HG03432 (cell line): ENCODE data around the gene PPIL1.
A peak's percentile ranks its signal among the peaks of the same experiment; 100 is the strongest.
"Not testable (repeated sequence)": the region's sequence is repeated elsewhere in the genome, so short reads cannot be mapped to it uniquely, and the experiment has no call there.

ENCODE experiments used
- ATAC-seq: cut with Tn5 transposase; IDR thresholded peaks from one replicate; pipeline ENCODE4 v1.9.1; 2021; ENCODE audit warnings: mild to moderate bottlenecking, moderate library complexity; ENCODE audit not compliant: unreplicated experiment

The PPIL1 gene

DNA sequence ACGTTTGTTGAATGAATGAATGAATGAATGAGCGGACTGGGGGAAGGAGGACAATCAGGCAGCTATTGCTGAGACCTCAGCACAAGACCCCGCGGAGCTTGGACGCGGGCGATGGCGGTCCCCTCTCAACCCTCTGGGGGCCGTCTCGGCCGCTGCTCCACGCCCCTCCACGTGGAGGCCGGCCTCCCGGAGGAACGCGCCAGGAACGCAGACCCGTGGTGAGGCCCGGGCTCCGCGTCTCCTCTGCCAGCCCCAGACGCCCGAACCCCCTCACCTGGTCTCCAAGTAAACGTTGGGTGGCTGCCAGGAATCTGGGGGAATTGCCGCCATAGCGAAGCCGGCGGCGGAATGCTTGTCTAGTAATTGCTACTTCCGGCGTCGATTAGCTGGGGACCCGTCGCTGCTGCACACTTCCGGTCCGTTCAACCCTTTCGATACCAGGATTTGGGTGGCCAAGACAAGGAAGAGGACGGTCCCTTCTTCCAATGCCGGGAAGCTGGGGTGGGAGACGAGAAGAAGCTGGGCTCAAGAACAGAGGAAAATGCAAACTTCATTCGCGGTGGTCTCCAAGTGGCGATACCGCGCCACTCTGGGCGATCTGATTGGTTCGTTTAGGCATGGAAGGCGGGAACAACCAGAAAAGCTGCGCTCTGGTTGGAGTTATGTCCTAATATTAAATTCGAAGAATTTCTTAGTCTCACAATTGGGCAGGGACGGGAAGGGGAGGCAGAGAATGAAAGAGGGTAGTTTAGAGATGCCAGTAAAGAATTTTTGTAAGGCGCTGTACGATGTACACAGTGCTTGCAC, at the start of gene PPIL1:
Gene PPIL1 (minus strand): TSS at position 361 of the 807 bp plus-strand sequence. CDS start 31 bp downstream, at position 330.
- peak; percentile 79 for ATAC-seq

DNA sequence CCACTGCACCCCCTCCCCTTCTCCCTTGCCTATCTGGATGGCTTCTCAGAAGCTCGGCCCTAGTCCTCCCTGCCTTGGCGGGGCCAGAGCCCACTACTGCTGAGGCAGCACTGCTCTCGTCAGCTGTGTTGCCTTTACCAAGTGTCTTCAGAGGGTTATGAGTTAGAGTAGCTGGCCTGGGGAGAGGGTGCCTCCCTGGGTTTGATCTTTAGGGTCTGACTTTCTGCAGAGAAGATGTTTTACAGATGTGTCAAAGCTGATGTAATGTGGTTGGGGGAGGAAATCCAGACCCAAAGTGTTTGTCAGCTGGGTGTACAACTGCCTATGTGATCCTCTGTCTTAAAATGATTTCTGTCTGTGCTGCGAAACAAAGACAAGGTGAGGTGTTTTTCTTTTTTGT, 49.5 kb upstream of the PPIL1 start:
- no peak for ATAC-seq

DNA sequence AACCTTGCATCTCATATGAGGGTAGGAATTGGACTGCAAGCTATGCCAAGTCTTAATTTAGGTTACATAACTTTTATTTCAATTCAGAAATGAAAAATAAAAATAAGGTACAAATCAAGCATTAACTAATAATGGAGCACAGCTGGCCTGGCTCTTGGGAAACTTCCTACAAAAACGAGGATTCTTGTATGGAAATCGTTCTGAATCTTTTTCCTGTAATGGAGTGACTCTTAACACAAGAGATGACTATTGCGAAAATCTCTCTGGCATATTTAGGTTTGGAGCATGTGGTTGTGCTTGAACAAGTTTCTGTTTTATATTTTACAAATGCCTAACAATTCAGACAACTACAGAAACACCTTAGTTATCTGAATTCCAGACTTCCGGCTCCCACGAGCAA, 45.9 kb upstream of the PPIL1 start:
- ATAC-seq: no peak

DNA sequence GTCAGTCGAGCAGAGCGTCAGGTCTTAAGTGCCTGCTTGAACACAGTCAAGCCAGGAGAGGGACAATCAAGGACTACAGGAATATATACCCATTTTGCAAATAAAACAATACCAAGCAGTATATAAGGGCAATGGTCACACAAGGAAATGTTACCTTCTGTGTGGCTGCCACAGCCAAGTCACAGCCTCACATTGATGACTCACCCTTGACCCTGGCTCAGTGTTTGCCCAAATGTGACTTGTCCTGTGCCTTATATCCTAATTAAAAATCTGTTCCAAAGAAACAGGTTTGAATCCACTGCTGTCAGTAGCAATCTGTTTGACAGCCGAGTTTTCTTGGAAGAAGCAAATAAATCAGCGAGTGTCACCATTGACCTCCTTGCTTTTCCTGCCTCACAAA, 45.4 kb upstream of the PPIL1 start:
- no peak for ATAC-seq

DNA sequence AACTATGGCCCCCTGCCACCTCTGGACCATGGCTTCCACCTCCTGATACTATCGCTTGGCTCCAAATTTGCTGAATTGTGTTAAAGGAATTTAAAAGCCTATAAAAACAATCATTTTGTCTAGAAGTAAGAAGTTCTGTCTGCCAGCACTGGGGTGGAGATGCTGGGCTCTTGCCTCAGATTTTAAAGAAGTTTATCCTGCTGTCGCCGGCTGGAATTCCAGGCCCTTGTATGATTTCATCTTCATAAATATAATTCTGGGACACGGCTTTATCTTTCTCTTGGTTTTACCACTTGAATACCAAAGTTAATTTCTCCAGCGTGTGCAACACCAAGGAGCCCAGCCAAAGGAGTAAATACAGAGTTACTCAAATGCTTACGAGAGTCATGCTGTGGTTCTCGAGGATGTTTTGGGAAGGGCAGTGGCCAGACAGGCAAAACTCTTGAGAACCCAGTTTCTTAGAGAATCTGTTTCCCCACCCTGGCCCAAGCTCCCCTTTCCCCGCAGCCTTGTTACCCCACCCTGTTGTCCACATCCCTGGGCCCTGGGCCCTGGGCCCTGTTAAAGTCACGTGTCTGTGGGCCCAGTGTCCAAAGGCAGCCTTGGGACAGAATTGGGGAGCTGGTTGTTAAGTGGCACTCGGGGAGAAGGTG, 43.1 kb upstream of the PPIL1 start:
- ATAC-seq: no peak

DNA sequence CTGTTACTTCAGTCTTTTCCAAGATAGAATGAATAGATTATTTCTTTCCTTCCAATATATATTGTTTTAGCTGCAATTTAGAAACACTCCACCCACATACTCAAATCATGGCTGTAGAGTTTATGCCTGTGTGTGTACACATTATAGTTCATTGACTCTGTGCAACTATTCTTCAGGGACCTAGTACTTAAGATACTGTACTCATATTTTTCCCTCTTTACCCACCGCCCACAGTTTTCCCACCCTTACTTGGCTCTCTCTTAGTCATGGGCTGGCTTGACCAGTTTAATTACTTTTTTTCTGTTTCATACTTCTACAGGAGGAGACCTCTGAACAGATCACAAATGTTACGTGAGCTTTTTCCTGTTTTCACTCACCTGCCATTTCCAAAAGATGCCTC, 41.5 kb upstream of the PPIL1 start:
- no peak for ATAC-seq

DNA sequence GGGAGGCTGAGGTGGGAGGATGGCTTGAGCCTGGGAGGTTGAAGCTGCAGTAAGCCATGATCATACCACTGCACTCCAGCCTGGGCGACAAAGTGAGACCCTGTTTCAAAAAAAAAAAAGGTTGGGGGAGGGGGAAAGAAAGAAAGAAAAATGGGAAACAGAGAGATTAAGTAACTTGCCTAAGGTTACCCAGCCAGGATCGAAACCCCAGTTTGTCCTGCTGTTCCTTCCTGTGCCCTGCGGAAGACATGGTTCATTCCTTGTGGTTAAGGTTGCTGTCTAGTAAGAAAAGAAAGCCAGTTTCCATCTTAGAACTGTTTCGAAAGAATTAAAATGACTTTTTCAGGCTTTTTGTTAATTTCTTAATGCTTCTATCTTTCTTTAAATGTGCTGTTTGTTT, 41.0 kb upstream of the PPIL1 start:
- no peak for ATAC-seq

DNA sequence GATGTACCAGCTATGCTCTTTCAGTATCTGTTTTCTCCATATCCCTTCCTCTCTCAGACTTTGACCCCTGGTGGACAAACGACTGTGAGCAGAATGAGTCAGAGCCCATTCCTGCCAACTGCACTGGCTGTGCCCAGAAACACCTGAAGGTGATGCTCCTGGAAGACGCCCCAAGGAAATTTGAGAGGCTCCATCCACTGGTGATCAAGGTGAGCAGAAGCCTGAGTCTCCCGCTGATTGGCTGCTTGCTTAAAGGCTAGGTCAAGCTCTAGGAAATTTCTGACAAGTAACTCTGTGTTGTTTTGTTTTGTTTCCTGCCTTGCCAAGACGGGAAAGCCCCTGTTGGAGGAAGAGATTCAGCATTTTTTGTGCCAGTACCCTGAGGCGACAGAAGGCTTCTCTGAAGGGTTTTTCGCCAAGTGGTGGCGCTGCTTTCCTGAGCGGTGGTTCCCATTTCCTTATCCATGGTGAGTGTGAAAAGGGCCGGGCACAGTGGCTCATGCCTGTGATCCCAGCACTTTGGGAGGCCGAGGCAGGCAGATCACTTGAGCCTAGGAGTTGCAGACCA, 39.7 kb upstream of the PPIL1 start:
- no peak for ATAC-seq

DNA sequence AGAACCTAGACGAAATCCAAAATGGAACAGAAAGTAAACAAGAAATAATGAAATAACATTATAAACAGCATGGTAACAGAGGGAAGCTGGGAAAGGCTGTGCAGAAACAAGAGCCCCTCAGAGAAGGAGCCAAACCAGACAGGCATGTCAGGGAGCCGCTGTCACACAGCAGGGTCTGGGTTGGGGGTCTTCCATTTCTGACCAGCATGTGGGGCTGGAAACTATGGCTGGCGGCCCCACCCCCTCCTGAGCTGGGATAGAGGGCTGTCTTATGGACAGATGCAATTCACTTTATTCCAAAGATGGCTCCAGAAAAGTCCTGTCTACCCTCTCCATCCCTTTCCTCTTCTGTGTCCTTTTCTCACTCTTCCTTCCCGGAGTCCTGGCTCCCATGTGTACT, 38.5 kb upstream of the PPIL1 start:
- ATAC-seq: no peak

DNA sequence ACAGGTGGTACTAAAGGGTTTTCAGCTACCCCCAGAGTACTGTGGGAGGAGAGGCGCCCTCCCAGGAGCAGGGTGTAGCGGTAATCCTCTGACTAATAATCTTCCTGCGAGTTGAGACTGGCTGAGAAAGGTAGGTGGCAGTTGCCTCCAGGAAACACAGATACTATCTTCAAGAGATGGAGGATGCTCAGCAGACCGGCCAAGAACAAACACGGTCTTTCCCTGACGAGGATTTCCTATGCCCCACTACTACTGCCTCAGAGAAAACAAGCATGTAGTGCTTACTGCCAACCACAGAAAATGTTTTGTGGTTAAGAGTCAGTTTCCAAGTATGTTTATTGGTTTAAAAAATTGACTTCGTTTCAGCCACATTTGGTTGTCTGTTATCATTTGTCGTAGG, 38.0 kb upstream of the PPIL1 start:
- ATAC-seq: peak; percentile 90

DNA sequence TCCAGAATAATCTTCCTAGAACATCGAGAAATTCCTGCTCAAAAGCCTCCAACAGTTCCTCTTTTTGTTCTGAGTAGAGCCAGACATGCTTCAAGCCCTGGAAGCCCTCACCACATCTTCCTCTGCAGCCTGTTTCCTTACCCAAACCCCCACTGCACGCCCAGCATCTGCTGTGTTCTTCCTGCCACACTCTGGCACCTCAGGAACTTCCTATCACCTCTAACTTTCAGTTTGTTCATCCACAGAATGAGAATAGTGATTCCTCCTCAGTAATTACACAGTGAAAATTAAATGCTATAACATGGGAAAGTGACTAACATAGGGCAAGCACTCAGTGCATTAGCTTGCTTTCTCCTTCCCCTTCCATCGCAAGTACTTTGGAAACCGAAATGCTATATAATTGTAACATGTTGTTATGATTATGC, 37.4 kb upstream of the PPIL1 start:
- ATAC-seq: peak; percentile 29

DNA sequence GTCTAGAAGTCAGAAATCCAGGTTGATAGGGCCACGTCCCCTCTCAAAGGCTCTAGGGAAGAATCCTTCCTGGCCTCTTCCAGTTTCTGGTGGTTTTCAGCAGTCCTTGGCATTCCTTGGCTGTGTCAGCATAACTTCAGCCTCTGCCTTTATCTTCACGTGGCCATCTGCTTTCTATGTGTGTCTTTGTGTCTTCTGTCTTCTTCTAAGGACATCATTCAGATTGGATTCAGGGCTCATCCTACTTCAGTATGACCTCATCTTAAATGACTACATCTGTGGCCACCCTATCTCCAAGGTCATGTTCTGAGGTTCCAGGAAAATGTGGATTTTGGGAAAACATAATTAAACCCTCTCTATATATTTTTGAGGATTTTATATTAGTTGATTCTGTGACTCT, 34.1 kb upstream of the PPIL1 start:
- ATAC-seq: no peak

DNA sequence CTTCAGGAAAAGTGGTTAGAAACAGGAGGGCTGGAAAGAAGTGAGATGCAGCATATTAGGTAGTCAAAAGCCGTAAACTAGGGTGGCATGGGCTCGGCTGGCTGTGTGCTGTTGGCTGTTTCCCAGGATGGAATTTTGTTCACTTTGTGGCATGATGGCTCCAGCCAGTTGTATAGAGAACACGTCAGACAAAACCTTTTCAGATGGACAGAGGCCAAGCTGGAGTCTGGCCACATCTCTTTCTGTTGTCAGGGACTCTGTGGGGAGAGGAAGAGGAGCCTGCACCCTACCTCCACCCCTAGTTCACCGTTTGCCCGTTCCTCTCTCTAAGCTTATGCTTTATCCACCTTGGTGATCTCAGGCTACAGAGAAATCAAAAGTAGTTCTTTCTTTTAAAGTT, 33.2 kb upstream of the PPIL1 start:
- no peak for ATAC-seq

DNA sequence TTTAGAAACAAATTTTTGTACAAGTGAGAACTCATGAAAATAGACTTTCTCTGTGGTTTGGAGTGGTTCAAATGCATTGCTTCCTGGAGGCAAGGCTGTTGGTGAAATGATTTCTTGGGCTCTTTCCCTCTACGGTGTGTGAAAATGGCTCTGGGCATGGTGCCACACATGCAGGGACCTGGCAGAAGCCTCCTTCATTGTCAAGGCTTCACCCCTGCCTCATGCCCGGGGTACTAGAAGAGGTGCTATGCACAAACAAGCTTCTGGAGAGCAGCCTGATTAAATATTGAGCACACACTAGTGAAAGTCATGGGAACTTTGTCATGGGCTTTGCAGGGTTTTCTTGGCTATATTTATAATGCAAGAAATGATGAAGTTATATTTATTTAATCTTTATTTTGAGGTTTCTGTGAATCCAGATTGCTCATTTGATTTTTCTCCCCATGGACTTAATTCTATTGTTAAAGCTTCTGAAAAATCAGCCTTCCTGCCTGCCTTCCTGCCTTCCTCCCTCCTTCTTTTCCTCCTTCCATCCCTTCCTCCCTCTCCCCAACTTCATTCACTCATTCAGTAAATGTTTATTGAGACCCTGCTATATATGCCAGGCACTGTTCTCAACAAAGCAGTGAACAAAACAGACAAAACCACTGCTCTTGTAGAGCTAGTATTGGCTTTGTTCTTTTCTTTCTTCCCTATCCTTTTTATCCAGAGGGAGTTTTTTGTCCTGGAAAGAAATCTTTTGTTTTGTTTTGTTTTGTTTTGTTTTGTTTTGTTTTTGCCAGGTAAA, 32.1 kb upstream of the PPIL1 start:
- ATAC-seq: no peak

DNA sequence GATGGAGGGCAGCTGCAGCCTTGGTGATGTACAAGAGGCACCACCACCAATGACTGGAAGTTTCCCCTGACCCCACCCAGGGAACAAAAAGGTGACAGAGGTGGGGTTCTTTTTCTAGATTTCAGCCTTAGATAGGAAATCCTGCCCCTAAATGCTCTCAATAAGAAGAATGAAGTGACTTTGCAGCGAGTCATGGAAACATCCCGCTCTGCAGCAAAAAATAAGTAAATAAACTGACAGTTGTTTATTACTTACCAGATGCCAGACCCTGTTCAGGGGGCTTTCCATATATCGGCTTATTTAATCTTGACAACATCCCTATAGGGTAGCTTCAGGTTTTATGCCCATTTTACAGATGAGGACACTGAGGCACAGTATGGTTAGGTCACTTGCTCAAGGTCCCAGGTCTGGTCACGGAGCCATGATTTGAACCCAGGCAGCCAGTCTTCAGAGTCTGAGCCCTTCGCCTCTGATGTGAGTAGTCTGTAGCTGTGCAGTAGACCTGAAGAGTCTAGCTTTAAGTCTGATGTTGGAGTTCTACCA, 30.3 kb upstream of the PPIL1 start:
- ATAC-seq: no peak

DNA sequence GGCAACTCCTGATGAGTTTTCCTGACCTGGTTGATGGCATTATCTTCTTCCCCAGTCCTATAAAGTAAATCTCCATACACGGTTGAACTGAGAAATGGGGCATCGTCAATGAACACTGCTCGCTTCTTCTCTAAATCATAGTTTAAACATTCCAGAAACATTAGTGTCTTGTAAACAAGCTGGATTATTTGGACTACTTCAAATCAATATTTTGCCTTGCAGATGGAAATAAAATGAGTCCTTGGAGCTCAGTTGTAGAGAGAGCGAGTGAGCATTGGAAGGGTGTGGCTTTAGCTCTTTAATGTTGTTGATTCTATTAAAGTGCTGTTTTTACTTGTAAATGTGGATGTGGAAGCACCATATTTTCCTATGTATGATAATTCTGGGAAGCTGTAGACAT, 29.5 kb upstream of the PPIL1 start:
- ATAC-seq: no peak

DNA sequence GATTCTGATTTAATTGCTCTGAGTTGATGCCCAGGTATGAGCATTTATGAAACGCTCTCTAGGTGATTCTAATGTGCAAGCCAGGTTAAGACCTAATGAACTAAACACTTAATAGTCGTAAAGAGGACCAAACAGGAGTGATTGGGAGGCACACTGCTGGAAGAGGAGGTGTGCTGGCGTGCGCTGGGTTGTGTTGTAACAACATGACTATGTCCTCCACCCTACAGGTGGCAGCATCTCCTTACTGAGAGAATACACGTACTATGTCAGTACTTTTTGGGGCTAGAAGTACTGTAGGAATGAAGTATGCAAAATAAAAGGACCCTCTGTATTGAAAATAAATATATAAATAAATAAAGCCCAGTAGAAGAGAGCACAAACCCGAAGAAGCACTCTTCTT, 23.0 kb upstream of the PPIL1 start:
- ATAC-seq: no peak

DNA sequence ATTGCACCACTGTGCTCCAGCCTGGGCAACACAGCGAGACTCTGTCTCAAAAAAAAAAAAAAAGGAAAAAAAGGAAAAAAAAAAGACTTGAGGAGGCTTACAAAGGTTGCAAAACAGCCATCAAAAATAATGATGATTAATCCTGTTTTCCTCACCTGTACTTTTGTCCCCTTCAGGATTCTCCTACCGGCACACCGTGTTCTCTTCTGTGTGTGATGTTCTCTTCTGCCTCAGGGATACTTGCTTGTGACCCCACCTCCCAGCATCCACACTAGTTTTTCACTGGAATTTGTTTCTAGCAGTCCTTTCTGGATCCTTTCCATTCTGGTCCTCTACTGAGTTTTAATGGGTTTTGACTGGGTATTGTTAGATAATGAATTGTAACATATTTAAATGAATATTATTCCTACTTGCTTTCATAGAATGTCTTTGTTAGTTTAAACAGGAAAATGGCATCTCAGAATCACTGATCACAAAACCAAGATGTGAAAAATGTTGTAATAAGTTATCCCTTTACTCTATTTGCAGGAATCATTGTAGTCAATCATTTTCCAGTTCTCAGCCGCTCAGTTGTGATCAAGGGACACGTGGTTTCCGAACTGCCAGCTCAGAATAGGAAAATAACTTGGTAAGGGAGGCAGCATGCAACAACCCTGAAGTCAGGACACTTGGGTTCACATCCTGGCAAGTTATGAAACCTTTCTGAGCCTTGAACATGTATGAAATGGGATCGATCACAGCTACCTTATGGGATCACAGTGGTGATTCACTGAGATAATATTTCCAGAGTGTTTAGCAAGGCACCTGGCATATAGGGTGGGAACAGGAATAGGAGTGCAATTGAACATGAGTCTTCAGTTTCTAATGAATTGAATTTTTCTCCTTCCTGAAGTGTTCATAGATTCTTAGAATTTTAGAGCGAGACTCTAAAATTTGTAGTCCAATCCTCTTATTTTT, 19.7 kb upstream of the PPIL1 start:
- no peak for ATAC-seq

DNA sequence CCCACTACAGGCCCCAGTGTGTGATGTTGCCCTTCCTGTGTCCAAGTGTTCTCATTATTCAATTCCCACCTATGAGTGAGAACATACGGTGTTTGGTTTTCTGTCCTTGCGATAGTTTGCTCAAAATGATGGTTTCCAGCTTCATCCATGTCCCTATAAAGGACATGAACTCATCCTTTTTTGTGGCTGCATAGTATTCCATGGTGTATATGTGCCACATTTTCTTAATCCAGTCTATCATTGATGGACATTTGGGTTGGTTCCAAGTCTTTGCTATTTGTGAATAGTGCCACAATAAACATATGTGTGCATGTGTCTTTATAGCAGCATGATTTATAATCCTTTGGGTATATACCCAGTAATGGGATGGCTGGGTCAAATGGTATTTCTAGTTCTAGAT, 16.6 kb upstream of the PPIL1 start:
- not testable (repeated sequence) for ATAC-seq

DNA sequence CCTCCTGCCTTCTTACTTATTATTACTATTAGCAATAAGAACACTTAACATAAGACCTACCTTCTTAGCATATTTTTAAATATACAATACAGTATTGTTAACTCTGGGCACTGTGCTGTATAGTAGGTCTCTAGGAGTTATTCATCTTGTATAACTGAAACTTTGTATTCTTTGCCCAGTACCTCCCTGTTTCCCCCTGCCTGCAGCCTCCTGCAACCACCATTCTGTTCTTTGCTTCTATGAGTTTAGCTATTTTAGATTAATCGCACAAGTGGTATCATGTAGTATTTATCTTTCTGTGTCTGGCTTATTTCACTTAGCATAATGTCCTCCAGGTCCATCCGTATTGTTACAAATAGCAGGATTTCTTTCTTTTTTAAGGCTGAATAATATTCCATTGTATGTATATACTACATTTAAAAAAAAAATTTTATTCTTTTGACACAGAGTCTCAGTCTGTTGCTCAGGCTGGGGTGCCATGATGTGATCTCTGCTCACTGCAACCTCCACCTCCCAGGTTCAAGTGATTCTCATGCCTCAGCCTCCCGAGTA, 15.6 kb upstream of the PPIL1 start:
- ATAC-seq: no peak
